A549 (cell line): Measurements from ENCODE around the gene HPGD. TPM values are rescaled to one million over a fixed set of nuclear protein-coding genes. Genes with fewer than 3 reads are reported as not detected.
A peak's percentile ranks its signal among the peaks of the same experiment; 100 is the strongest.

Experiments
- ATAC-seq, 2 experiments: fragments of 200-7000 bp in 1 of 2; fragments of >200 bp in 1 of 2; cut with Nextera tagmentation in 1 of 2; cut with Tn5 transposase in 1 of 2; 3 replicates each; pipeline versions ENCODE4 v1.8.0 to v1.9.1; 2018 to 2020; ENCODE audit warnings: mild to moderate bottlenecking in 1 of 2, moderate library complexity in 1 of 2
- CTCF ChIA-PET: fragments of 300-600 bp; sonication (Branson Sonifier 250); formaldehyde crosslinking; extraction: SDS; loops from one replicate; lab custom pipeline; 2021; ENCODE audit warnings: antibody characterized with exemption, inconsistent platforms; lab: Yijun Ruan, JAX
- POLR2A ChIA-PET: fragments of 350-600 bp; formaldehyde crosslinking; extraction: SDS; loops from one replicate; lab custom pipeline; 2021; ENCODE audit warnings: antibody characterized with exemption, inconsistent platforms; lab: Yijun Ruan, JAX
- DNase-seq, 2 experiments: peaks; one replicate each; pipeline versions ENCODE4 v3.0.0 to v3.0.0-alpha.2; 2011 to 2016; ENCODE audit warnings: low read depth in 1 of 2, low spot score in 1 of 2
- FAIRE-seq: peaks from 2 replicates; lab custom pipeline; 2011; peaks lifted over from hg19 to GRCh38; lab: Jason Lieb, UNC
- H3K27ac ChIP-seq, 2 experiments: fragments of >200 bp; sonication (Bioruptor Twin); formaldehyde crosslinking; 3 replicates each; pipeline ENCODE4 v1.5.1; 2016 to 2017
- H3K4me1 ChIP-seq: fragments of >200 bp; sonication (Bioruptor Twin); formaldehyde crosslinking; 3 replicates; pipeline ENCODE4 v1.6.1; 2016
- H3K4me2 ChIP-seq: fragments of >200 bp; sonication (Bioruptor Twin); formaldehyde crosslinking; 3 replicates; pipeline ENCODE4 v1.6.1; 2016
- H3K4me3 ChIP-seq: fragments of >200 bp; sonication (Bioruptor Twin); formaldehyde crosslinking; 3 replicates; pipeline ENCODE4 v1.5.1; 2016
- H3K9me3 ChIP-seq: fragments of >200 bp; sonication (Bioruptor Twin); formaldehyde crosslinking; 3 replicates; pipeline ENCODE4 v1.6.1; 2016
- CEBPB ChIP-seq, 2 experiments: fragments of >200 bp in 1 of 2; sonication (Bioruptor Twin) in 1 of 2; formaldehyde crosslinking in 1 of 2; IDR thresholded peaks; 2 replicates each; pipeline ENCODE4 v1.6.1; 2012 to 2016
- CHD2 ChIP-seq: fragments of 150-350 bp; IDR thresholded peaks from 2 replicates; pipeline ENCODE4 v1.6.1; 2014; ENCODE audit warnings: low read length; ENCODE audit not compliant: partially characterized antibody
- EP300 ChIP-seq, 2 experiments: fragments of >200 bp; sonication (Bioruptor Twin); formaldehyde crosslinking; IDR thresholded peaks; 2 replicates in 1 of 2; 3 replicates in 1 of 2; pipeline ENCODE4 v1.6.1; 2016 to 2017
- FOSB ChIP-seq: fragments of 250-450 bp; sonication (Bioruptor Pico); IDR thresholded peaks from 2 replicates; pipeline ENCODE4 v1.5.0; 2020; ENCODE audit warnings: mild to moderate bottlenecking, moderate library complexity
- FOXS1 ChIP-seq: fragments of 250-450 bp; sonication (Bioruptor Pico); IDR thresholded peaks from 2 replicates; pipeline ENCODE4 v1.5.0; 2020; ENCODE audit warnings: mild to moderate bottlenecking, moderate library complexity
- GATA3 ChIP-seq: IDR thresholded peaks from 2 replicates; pipeline ENCODE4 v1.6.1; 2012; ENCODE audit warnings: borderline replicate concordance
- HEYL ChIP-seq: fragments of 250-450 bp; sonication (Bioruptor Pico); IDR thresholded peaks from 2 replicates; pipeline ENCODE4 v1.8.0; 2021; ENCODE audit warnings: mild to moderate bottlenecking, moderate library complexity
- JUN ChIP-seq, 2 experiments: fragments of >200 bp; sonication (Bioruptor Twin); formaldehyde crosslinking; IDR thresholded peaks; 2 replicates in 1 of 2; 3 replicates in 1 of 2; pipeline ENCODE4 v1.6.1; 2016 to 2017
- MAFK ChIP-seq: fragments of 450-650 bp; IDR thresholded peaks from 2 replicates; pipeline ENCODE4 v1.6.1; 2014; ENCODE audit not compliant: partially characterized antibody
- NPAS2 ChIP-seq: fragments of 250-450 bp; sonication (Bioruptor Pico); IDR thresholded peaks from 2 replicates; pipeline ENCODE4 v1.8.0; 2022; ENCODE audit warnings: mild to moderate bottlenecking, moderate library complexity, borderline replicate concordance
- NR3C1 ChIP-seq: fragments of >200 bp; sonication (Bioruptor Twin); formaldehyde crosslinking; IDR thresholded peaks from 3 replicates; pipeline ENCODE4 v1.6.1; 2017
- PBX3 ChIP-seq: IDR thresholded peaks from 2 replicates; pipeline ENCODE4 v1.6.1; 2012
- POLR2A ChIP-seq: IDR thresholded peaks from 2 replicates; pipeline ENCODE4 v1.6.1; 2012; ENCODE audit warnings: mild to moderate bottlenecking, low read length
- POLR2AphosphoS2 ChIP-seq: conservative IDR thresholded peaks from 2 replicates; pipeline ENCODE4 v1.6.1; 2012; ENCODE audit warnings: low read length, improper control_type of control experiment, inconsistent platforms
- RAD21 ChIP-seq, 2 experiments: fragments of >200 bp in 1 of 2; sonication (Bioruptor Twin) in 1 of 2; formaldehyde crosslinking in 1 of 2; IDR thresholded peaks in 1 of 2; conservative IDR thresholded peaks in 1 of 2; 2 replicates in 1 of 2; 3 replicates in 1 of 2; pipeline ENCODE4 v1.6.1; 2012 to 2018; ENCODE audit warnings: inconsistent platforms in 1 of 2
- RCOR1 ChIP-seq: fragments of 150-350 bp; IDR thresholded peaks from 2 replicates; pipeline ENCODE4 v1.6.1; 2014; ENCODE audit warnings: antibody characterized with exemption, low read length, low read depth
- RFX5 ChIP-seq: fragments of 450-650 bp; IDR thresholded peaks from 2 replicates; pipeline ENCODE4 v1.7.1; 2014; ENCODE audit warnings: antibody characterized with exemption, mild to moderate bottlenecking, moderate library complexity
- ZC3H11A ChIP-seq: fragments of 450-650 bp; IDR thresholded peaks from 2 replicates; pipeline ENCODE4 v1.6.1; 2014; ENCODE audit warnings: antibody characterized with exemption, mild to moderate bottlenecking
- WGBS: methylation state at CpG from one replicate; pipeline ENCODE4 v1.1.6; 2017; ENCODE audit errors: missing lambda C conversion rate; 5-methylcytosine and 5-hydroxymethylcytosine counted together
- polyA minus RNA-seq: library from RNA; depleted of rRNA, polyadenylated mRNA; stranded (reverse); fragments of >200 nt; gene quantifications from 2 replicates; pipeline ENCODE4 v1.2.3, GENCODE V29; 2011; rRNA and poly(A)+ RNA removed
- polyA plus RNA-seq, 4 experiments: library from polyadenylated mRNA; depleted of rRNA in 3 of 4; stranded (reverse); fragments of >200 nt; fragmentation: RNase III in 1 of 4; extraction: RNeasy Plus Mini Kit Qiagen cat#74134 plus additional on column Dnase treatment in 1 of 4; gene quantifications; 2 replicates in 3 of 4; 3 replicates in 1 of 4; pipeline ENCODE4 v1.2.3, GENCODE V29; 2011 to 2017
- TF ChIP-seq, protein P1 (sequence below): IDR thresholded peaks from 2 replicates; pipeline ENCODE4 v1.6.1; 2012
- TF ChIP-seq, protein P2 (sequence below): fragments of >200 bp; sonication (Bioruptor Twin); formaldehyde crosslinking; IDR thresholded peaks from 3 replicates; pipeline ENCODE4 v1.6.1; 2016
- TF ChIP-seq, protein P3 (sequence below): IDR thresholded peaks from 2 replicates; pipeline ENCODE4 v1.6.1; 2012; ENCODE audit warnings: low read depth, borderline replicate concordance

Gene HPGD
- polyA plus RNA-seq (2011; rRNA removed) (86.6 and 114 TPM in 2 replicates), polyA plus RNA-seq (2017; fragmentation: RNase III; extraction: RNeasy Plus Mini Kit Qiagen cat#74134 plus additional on column Dnase treatment) (101 to 127 TPM (median 110 TPM) in 3 replicates), polyA minus RNA-seq (54.5 and 70.3 TPM in 2 replicates)
- 42.3 and 45.4 TPM in 2 replicates for polyA plus RNA-seq (2012; cell fraction: cytosol; rRNA removed)
- polyA plus RNA-seq (2012; cell fraction: nucleus; rRNA removed): 19.6 and 20.7 TPM in 2 replicates

DNA sequence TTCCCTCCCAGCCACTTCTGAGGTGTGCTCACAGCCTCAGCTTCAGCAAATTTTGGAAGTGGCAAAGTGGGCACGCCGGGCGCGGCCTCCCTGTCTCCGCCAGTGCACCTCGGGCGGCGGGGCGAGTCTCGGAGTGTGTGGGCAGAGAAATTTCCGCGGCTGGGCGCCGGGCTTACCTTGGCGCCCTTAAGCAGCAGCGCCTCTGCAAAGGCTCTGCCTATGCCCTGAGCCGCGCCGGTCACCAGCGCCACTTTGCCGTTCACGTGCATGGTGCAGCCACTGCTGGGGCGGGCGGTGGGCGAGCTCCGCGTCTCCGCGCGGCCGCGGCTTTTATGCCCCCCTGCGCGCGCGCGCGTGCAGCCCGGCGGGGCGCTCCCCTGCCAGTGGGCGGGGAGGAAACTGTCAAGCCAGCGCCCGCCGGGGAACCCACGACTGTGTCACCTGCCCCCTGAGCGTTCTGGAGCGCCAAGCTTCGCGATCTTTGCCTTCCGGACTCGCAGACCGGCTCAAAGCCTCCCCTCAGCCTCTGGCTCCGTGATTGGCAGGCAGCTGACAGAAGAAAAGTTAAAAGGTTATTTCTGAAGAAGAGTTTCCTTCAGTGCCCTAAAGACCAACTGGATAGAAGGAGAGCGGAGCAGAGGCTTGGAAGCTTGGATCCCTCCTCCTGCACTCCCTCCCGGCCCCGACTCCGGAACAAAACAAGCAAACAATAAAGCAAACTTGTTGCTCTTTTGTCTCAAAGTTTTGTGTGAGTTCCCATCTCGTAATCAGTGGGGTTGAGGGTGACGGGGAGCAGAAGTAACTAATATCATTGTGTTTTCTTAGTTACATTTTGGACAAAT lies at the start of gene HPGD:
Gene HPGD (minus strand): TSS at position 306 of the 842 bp plus-strand sequence. CDS start 37 bp downstream, at position 269.
- FAIRE-seq (no peak), DNase-seq (peak; percentile 33 to 73), ATAC-seq (peak; percentile 88)
- 2% methylated on average over 12 of the region's 60 CpGs for WGBS
- ChIA-PET CTCF (interaction anchor here (0.6 to 2.5 kb wide), 12 partner anchors 12 to 936 kb away, joined by 3 to 7 read pairs (median 4); no protein-coding TSS in a partner anchor), POLR2A (interaction anchor here (0.7 to 2.0 kb wide), 10 partner anchors 32 to 191 kb away, joined by 3 to 9 read pairs (median 4); no protein-coding TSS in a partner anchor)
- Histone ChIP-seq H3K4me1 (peaks cover 54% of the 10 kb centered on the region), H3K27ac (peak within 1 kb of the TSS; percentile 88 to 93)
- TF ChIP-seq, protein P1, sequence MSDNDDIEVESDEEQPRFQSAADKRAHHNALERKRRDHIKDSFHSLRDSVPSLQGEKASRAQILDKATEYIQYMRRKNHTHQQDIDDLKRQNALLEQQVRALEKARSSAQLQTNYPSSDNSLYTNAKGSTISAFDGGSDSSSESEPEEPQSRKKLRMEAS: peak; percentile 46; the same call in 1 of the 2 replicates
- TF ChIP-seq POLR2A (peak; percentile 38; the same call in 1 of the 2 replicates), HEYL (CRISPR knock-in tag) (no peak), FOSB (CRISPR knock-in tag) (no peak), JUN (IDR thresholded peaks at IDR 0.05) (peak; percentile 6 to 62; a peak in 3 of 5 replicates), MAFK (no peak), RAD21 (conservative IDR thresholded peaks at IDR 0.05 in 1 of 2, IDR thresholded peaks at IDR 0.05 in 1 of 2) (peak in 1 of 2 experiments; percentile 29; a peak in 2 of 5 replicates), PBX3 (0 out of 2 replicates have a peak, but pooled peaks have one; percentile 17), GATA3 (no peak), FOXS1 (CRISPR knock-in tag) (no peak)
- TF ChIP-seq, protein P2, sequence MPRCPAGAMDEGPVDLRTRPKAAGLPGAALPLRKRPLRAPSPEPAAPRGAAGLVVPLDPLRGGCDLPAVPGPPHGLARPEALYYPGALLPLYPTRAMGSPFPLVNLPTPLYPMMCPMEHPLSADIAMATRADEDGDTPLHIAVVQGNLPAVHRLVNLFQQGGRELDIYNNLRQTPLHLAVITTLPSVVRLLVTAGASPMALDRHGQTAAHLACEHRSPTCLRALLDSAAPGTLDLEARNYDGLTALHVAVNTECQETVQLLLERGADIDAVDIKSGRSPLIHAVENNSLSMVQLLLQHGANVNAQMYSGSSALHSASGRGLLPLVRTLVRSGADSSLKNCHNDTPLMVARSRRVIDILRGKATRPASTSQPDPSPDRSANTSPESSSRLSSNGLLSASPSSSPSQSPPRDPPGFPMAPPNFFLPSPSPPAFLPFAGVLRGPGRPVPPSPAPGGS: 0 out of 3 replicates have a peak, but pooled peaks have one; percentile 6
- TF ChIP-seq, protein P3, sequence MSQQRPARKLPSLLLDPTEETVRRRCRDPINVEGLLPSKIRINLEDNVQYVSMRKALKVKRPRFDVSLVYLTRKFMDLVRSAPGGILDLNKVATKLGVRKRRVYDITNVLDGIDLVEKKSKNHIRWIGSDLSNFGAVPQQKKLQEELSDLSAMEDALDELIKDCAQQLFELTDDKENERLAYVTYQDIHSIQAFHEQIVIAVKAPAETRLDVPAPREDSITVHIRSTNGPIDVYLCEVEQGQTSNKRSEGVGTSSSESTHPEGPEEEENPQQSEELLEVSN: 0 out of 2 replicates have a peak, but pooled peaks have one; percentile 42
- TF ChIP-seq, all 56 proteins: peak for 7
- H3K4me2 ChIP-seq: peak within 1 kb of the TSS; percentile 87
- H3K9me3 ChIP-seq: no peaks in the 10 kb centered on the region
- H3K4me3 ChIP-seq: peak within 1 kb of the TSS; percentile 61

GRCh38 chr4:174564529-174564928 lies 42.2 kb upstream of the HPGD start:
- no peak for FAIRE-seq

More at GRCh38 chr4:174564529-174564928, 42.2 kb upstream of the HPGD start:
- Histone ChIP-seq H3K9me3 (no peaks in the 10 kb centered on the region), H3K27ac (no peak overlapping the region), H3K4me2 (no peak overlapping the region), H3K4me1 (peaks cover 20% of the 10 kb centered on the region), H3K4me3 (no peak overlapping the region)
- POLR2A ChIA-PET: no interaction called here
- WGBS: 33% methylated on average over 2 of the region's 2 CpGs
- DNase-seq: no peak
- CTCF ChIA-PET: interaction anchor here (0.6 kb wide), 1 partner anchor 142 kb away, joined by 3 read pairs; no protein-coding TSS in a partner anchor
- TF ChIP-seq NPAS2 (CRISPR knock-in tag): no peak
- TF ChIP-seq, protein P3: no peak
- TF ChIP-seq POLR2AphosphoS2: no peak
- TF ChIP-seq CEBPB (IDR thresholded peaks at IDR 0.05): no peak
- TF ChIP-seq CHD2: no peak
- no peak for TF ChIP-seq RFX5
- no peak for TF ChIP-seq NR3C1
- TF ChIP-seq EP300 (IDR thresholded peaks at IDR 0.05): no peak
- no peak for TF ChIP-seq JUN (IDR thresholded peaks at IDR 0.05)
- TF ChIP-seq RCOR1: no peak
- no peak for TF ChIP-seq ZC3H11A
- ATAC-seq: no peak
